ENCODE results near the gene SLC38A3. TPM values are rescaled to one million over a fixed set of nuclear protein-coding genes. Genes with fewer than 3 reads are reported as not detected.

Gene SLC38A3
- total RNA-seq, 2 experiments from 2014 or later: not detected

- CTCF ChIA-PET: interaction anchor here (0.7 to 10.9 kb wide), 7 partner anchors 19 to 99 kb away, joined by 3 to 398 read pairs (median 5); partner anchors contain the start of gene SLC38A3
- DNase-seq (peak; percentile 63), ATAC-seq (peak; percentile 65)
- Mint-ChIP-seq H3K27me3 (peaks cover 10% of the 10 kb centered on the region), H3K4me1 (peaks cover 4% of the 10 kb centered on the region), H3K27ac (no peak overlapping the region), H3K36me3 (no peaks in the 10 kb centered on the region), H3K4me3 (no peak overlapping the region), H3K9me3 (ENCODE audit: low read depth) (no peaks in the 10 kb centered on the region)
Observed at GRCh38 chr3:50189274-50189673, 15.8 kb upstream of the SLC38A3 start.

DNA sequence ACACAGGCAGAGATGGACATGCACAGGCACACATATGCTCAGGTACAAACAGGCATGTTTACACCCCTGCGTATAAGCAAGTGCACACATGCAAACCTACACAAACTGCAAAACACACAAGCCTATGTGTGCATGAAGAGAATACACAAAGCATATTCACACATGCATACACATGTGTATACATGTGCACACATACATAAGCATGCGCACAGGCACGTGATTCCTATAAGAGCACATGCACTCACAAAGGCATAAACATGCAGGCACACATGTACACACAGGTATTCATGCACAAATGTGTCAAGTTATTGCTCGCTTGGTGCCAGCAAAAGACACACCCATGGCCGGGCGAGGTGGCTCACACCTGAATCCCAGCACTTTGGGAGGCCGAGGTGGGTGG is 15.1 kb upstream of the SLC38A3 start:
- CTCF ChIA-PET: interaction anchor here (0.6 to 10.9 kb wide), 7 partner anchors 18 to 84 kb away, joined by 4 to 398 read pairs (median 5); partner anchors contain the start of gene SLC38A3
- Mint-ChIP-seq H3K36me3 (no peaks in the 10 kb centered on the region), H3K9me3 (ENCODE audit: low read depth) (no peaks in the 10 kb centered on the region), H3K4me3 (no peak overlapping the region), H3K4me1 (peaks cover 10% of the 10 kb centered on the region), H3K27ac (no peak overlapping the region), H3K27me3 (peaks cover 13% of the 10 kb centered on the region)
- ATAC-seq (no peak), DNase-seq (no peak)

GRCh38 chr3:50190936-50191660 is 14.0 kb upstream of the SLC38A3 start, which contains the start of gene GNAT1:
TSS of gene GNAT1 (plus strand) at chr3:50191610. CDS start at chr3:50191726, 116 bp downstream.
- no peak for ATAC-seq
- peaks cover 13% of the 10 kb centered on the region for H3K27me3 Mint-ChIP-seq
- H3K27ac Mint-ChIP-seq: no peak within 1 kb of the TSS
- peaks cover 10% of the 10 kb centered on the region for H3K4me1 Mint-ChIP-seq
- CTCF ChIA-PET: interaction anchor here (1.0 to 10.9 kb wide), 8 partner anchors 17 to 90 kb away, joined by 3 to 398 read pairs (median 6); partner anchors contain the start of gene SLC38A3
- DNase-seq: no peak
- H3K4me3 Mint-ChIP-seq: no peak within 1 kb of the TSS
- no peaks in the 10 kb centered on the region for H3K9me3 Mint-ChIP-seq (ENCODE audit: low read depth)
- H3K36me3 Mint-ChIP-seq: no peaks in the 10 kb centered on the region

DNA sequence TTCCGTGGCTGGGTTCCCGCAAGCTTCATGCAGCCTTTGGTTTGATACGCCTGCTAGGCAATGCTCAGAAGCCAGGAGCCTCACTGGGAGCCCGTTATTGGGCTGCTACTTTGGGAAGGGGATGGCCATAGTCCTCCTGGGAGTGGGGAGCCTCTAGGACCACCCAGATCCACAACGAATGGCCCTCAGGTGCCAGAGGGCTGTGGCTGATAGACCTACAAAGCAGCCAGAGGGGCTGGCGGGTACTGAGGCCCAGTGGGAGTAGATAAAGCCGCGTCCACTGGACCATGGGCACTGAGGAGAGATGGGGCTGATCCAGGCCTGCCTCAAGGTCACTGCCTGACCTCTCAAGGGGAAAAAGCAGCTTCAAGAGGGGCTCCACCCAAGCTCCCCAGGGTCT is 12.9 kb upstream of the SLC38A3 start:
- Mint-ChIP-seq H3K4me1 (peaks cover 10% of the 10 kb centered on the region), H3K9me3 (ENCODE audit: low read depth) (no peaks in the 10 kb centered on the region), H3K4me3 (no peak overlapping the region), H3K27ac (no peak overlapping the region), H3K27me3 (peaks cover 20% of the 10 kb centered on the region), H3K36me3 (no peaks in the 10 kb centered on the region)
- CTCF ChIA-PET: interaction anchor here (0.7 to 10.9 kb wide), 16 partner anchors 9 to 132 kb away, joined by 3 to 398 read pairs (median 4); partner anchors contain the start of genes SEMA3B and SLC38A3
- ATAC-seq (no peak), DNase-seq (no peak)

GRCh38 chr3:50192689-50193141 is 12.4 kb upstream of the SLC38A3 start:
- ATAC-seq (peak; percentile 38), DNase-seq (peak; percentile 85)
- Mint-ChIP-seq H3K27ac (no peak overlapping the region), H3K4me1 (peaks cover 10% of the 10 kb centered on the region), H3K36me3 (no peaks in the 10 kb centered on the region), H3K4me3 (no peak overlapping the region), H3K27me3 (peaks cover 25% of the 10 kb centered on the region), H3K9me3 (ENCODE audit: low read depth) (no peaks in the 10 kb centered on the region)
- CTCF ChIA-PET: interaction anchor here (0.7 to 10.9 kb wide), 16 partner anchors 10 to 131 kb away, joined by 3 to 398 read pairs (median 4); partner anchors contain the start of genes SEMA3B and SLC38A3

- ATAC-seq (no peak), DNase-seq (no peak)
- H3K9me3 Mint-ChIP-seq (ENCODE audit: low read depth): no peaks in the 10 kb centered on the region
- CTCF ChIA-PET: interaction anchor here (0.7 to 10.9 kb wide), 14 partner anchors 15 to 291 kb away, joined by 3 to 398 read pairs (median 10); partner anchors contain the start of genes IFRD2, SEMA3B, SLC38A3 and TUSC2
- H3K27me3 Mint-ChIP-seq: peaks cover 25% of the 10 kb centered on the region
- no peaks in the 10 kb centered on the region for H3K36me3 Mint-ChIP-seq
- no peak overlapping the region for H3K4me3 Mint-ChIP-seq
- no peak overlapping the region for H3K27ac Mint-ChIP-seq
- peaks cover 10% of the 10 kb centered on the region for H3K4me1 Mint-ChIP-seq
Observed at GRCh38 chr3:50193286-50193685, 11.8 kb upstream of the SLC38A3 start.

- H3K9me3 Mint-ChIP-seq (ENCODE audit: low read depth): no peaks in the 10 kb centered on the region
Observed at GRCh38 chr3:50193746-50194127, 11.3 kb upstream of the SLC38A3 start.

GRCh38 chr3:50194128-50194902 is 10.8 kb upstream of the SLC38A3 start:
- Mint-ChIP-seq H3K9me3 (ENCODE audit: low read depth) (no peaks in the 10 kb centered on the region), H3K4me3 (no peak overlapping the region), H3K36me3 (no peaks in the 10 kb centered on the region), H3K4me1 (peaks cover 10% of the 10 kb centered on the region), H3K27me3 (peaks cover 30% of the 10 kb centered on the region), H3K27ac (no peak overlapping the region)
- CTCF ChIA-PET: interaction anchor here (0.6 to 10.9 kb wide), 34 partner anchors 14 to 292 kb away, joined by 3 to 398 read pairs (median 5); partner anchors contain the start of genes GNAI2, HYAL3, IFRD2 and LSMEM2
- DNase-seq: peak; percentile 83
- ATAC-seq: peak; percentile 90

More at GRCh38 chr3:50193746-50194127, 11.3 kb upstream of the SLC38A3 start:
- H3K27ac Mint-ChIP-seq: no peak overlapping the region
- peaks cover 10% of the 10 kb centered on the region for H3K4me1 Mint-ChIP-seq
- ATAC-seq (no peak), DNase-seq (no peak)
- no peak overlapping the region for H3K4me3 Mint-ChIP-seq
- CTCF ChIA-PET: interaction anchor here (0.7 to 10.9 kb wide), 27 partner anchors 14 to 292 kb away, joined by 3 to 398 read pairs (median 6); partner anchors contain the start of genes IFRD2, LSMEM2, SEMA3B and SLC38A3
- no peaks in the 10 kb centered on the region for H3K36me3 Mint-ChIP-seq
- H3K27me3 Mint-ChIP-seq: peaks cover 27% of the 10 kb centered on the region

- H3K4me3 Mint-ChIP-seq: no peak overlapping the region
- no peaks in the 10 kb centered on the region for H3K9me3 Mint-ChIP-seq (ENCODE audit: low read depth)
- peak; percentile 75 for ATAC-seq
- H3K4me1 Mint-ChIP-seq: peaks cover 10% of the 10 kb centered on the region
- peak; percentile 53 for DNase-seq
- peaks cover 30% of the 10 kb centered on the region for H3K27me3 Mint-ChIP-seq
- no peaks in the 10 kb centered on the region for H3K36me3 Mint-ChIP-seq
- CTCF ChIA-PET: interaction anchor here (0.7 to 10.9 kb wide), 30 partner anchors 13 to 162 kb away, joined by 3 to 398 read pairs (median 6); partner anchors contain the start of genes GNAI2, HYAL3, IFRD2 and LSMEM2
- no peak overlapping the region for H3K27ac Mint-ChIP-seq
Observed at GRCh38 chr3:50194903-50195500, 10.1 kb upstream of the SLC38A3 start.

GRCh38 chr3:50195501-50196252 is 9.4 kb upstream of the SLC38A3 start:
- Mint-ChIP-seq H3K27me3 (peaks cover 32% of the 10 kb centered on the region), H3K36me3 (no peaks in the 10 kb centered on the region), H3K27ac (no peak overlapping the region), H3K9me3 (ENCODE audit: low read depth) (no peaks in the 10 kb centered on the region), H3K4me1 (peaks cover 10% of the 10 kb centered on the region), H3K4me3 (no peak overlapping the region)
- ATAC-seq (no peak), DNase-seq (no peak)
- CTCF ChIA-PET: interaction anchor here (0.9 to 10.9 kb wide), 15 partner anchors 12 to 133 kb away, joined by 3 to 398 read pairs (median 10); partner anchors contain the start of genes GNAI2, HYAL3, IFRD2 and LSMEM2

DNA sequence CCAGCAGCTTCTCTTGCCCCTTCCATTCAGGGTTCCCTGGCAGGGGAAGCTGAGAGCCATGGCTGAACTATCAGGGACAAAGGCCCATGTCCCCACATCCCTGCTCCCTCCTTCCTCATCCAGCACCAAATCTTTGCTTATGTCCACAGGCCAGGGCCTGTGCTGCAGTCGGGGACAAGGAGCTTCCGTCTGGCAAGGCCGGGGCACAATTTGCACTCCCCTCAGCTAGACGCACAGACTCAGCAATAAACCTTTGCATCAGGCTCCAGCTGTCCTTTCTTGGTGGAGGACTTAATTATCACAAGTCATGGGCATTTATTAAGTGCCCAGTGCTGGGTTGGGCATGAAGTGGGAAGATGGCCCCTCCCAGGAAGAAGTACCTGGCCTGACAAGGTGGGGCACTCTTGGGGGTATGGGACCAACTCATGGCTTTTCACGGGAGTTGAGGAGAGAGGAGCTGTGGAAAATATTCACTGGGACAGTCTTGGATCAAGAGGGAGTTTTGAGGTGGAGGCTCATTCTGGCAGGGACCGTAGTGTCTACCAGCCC is 8.7 kb upstream of the SLC38A3 start:
- no peak overlapping the region for H3K27ac Mint-ChIP-seq
- CTCF ChIA-PET: interaction anchor here (0.9 to 10.9 kb wide), 5 partner anchors 12 to 83 kb away, joined by 5 to 398 read pairs (median 58); partner anchors contain the start of genes LSMEM2, SEMA3B and SLC38A3
- H3K36me3 Mint-ChIP-seq: no peaks in the 10 kb centered on the region
- H3K4me1 Mint-ChIP-seq: peaks cover 10% of the 10 kb centered on the region
- DNase-seq (no peak), ATAC-seq (no peak)
- peaks cover 37% of the 10 kb centered on the region for H3K27me3 Mint-ChIP-seq
- no peaks in the 10 kb centered on the region for H3K9me3 Mint-ChIP-seq (ENCODE audit: low read depth)
- no peak overlapping the region for H3K4me3 Mint-ChIP-seq

All from activated CD8-positive, alpha-beta memory T cell treated with anti-CD3 and anti-CD28 coated beads, Interleukin-2, amount 10 ng/mL, durations not matched to agents 7 days and 5 days (primary cell).